OCI-LY1 (cell line): Measurements from ENCODE around the gene ELL.

Experiments used
- H2AFZ ChIP-seq: fragments of 200-600 bp; sonication (generic), shearing (Covaris generic); 2 replicates; pipeline ENCODE4 v1.6.0; 2014; ENCODE audit warnings: antibody characterized with exemption, mild to moderate bottlenecking, low read length
- H3F3A ChIP-seq: fragments of 200-600 bp; sonication (generic), shearing (Covaris generic); 2 replicates; pipeline ENCODE4 v1.6.0; 2014; ENCODE audit warnings: mild to moderate bottlenecking, antibody characterized with exemption, low read length, moderate library complexity; ENCODE audit not compliant: insufficient read depth
- H3K27ac ChIP-seq: fragments of 200-600 bp; sonication (generic); 2 replicates; pipeline ENCODE4 v1.5.1; 2014; ENCODE audit warnings: low read length, mixed run types, mild to moderate bottlenecking, low read depth; ENCODE audit not compliant: poor library complexity, severe bottlenecking
- H3K27me3 ChIP-seq: fragments of 200-600 bp; sonication (generic); 2 replicates; pipeline ENCODE4 v1.6.0; 2014; ENCODE audit warnings: antibody characterized with exemption, mild to moderate bottlenecking, low read length, moderate library complexity; ENCODE audit not compliant: insufficient read depth
- H3K36me3 ChIP-seq: fragments of 200-600 bp; sonication (generic); 2 replicates; pipeline ENCODE4 v1.6.1; 2014; ENCODE audit warnings: mild to moderate bottlenecking, antibody characterized with exemption, low read length, moderate library complexity, mixed read lengths; ENCODE audit not compliant: insufficient read depth
- H3K4me1 ChIP-seq: fragments of 200-600 bp; sonication (generic); 2 replicates; pipeline ENCODE4 v1.5.1; 2014; ENCODE audit warnings: mild to moderate bottlenecking, low read length, moderate library complexity; ENCODE audit not compliant: insufficient read depth, severe bottlenecking
- H3K4me2 ChIP-seq: fragments of 200-600 bp; sonication (generic), shearing (Covaris generic); 2 replicates; pipeline ENCODE4 v1.6.1; 2014; ENCODE audit warnings: low read length
- H3K4me3 ChIP-seq: fragments of 200-600 bp; sonication (generic); 2 replicates; pipeline ENCODE4 v1.5.1; 2014; ENCODE audit warnings: low read length, low read depth, mild to moderate bottlenecking, mixed read lengths; ENCODE audit not compliant: poor library complexity, severe bottlenecking
- H3K79me2 ChIP-seq: fragments of 200-600 bp; shearing (Covaris generic); 2 replicates; pipeline ENCODE4 v1.6.1; 2016; ENCODE audit warnings: mixed run types, low read length, mixed read lengths; ENCODE audit not compliant: insufficient read depth
- H3K9ac ChIP-seq: fragments of 200-600 bp; sonication (generic), shearing (Covaris generic); 2 replicates; pipeline ENCODE4 v1.6.1; 2014; ENCODE audit warnings: mild to moderate bottlenecking, low read length, mixed read lengths
- H3K9me2 ChIP-seq: fragments of 200-600 bp; sonication (generic), shearing (Covaris generic); 2 replicates; pipeline ENCODE4 v1.6.1; 2014; ENCODE audit warnings: low read depth, mild to moderate bottlenecking, low read length, mixed read lengths
- H3K9me3 ChIP-seq: fragments of 200-600 bp; shearing (Covaris generic); 2 replicates; pipeline ENCODE4 v1.6.1; 2014; ENCODE audit warnings: low read length, mixed read lengths
- H4K20me1 ChIP-seq: fragments of 200-600 bp; sonication (generic), shearing (Covaris generic); 2 replicates; pipeline ENCODE4 v1.6.0; 2016; ENCODE audit warnings: mild to moderate bottlenecking, low read length; ENCODE audit not compliant: insufficient read depth
- CTCF ChIP-seq: fragments of 200-600 bp; sonication (generic), shearing (Covaris generic); IDR thresholded peaks from 2 replicates; pipeline ENCODE4 v1.5.1; 2017; ENCODE audit warnings: mild to moderate bottlenecking, antibody characterized with exemption, low read length, moderate library complexity, mixed read lengths
- EZH2 ChIP-seq: fragments of 200-600 bp; sonication (generic), shearing (Covaris generic); IDR thresholded peaks from 2 replicates; pipeline ENCODE4 v1.8.0; 2017; ENCODE audit warnings: borderline replicate concordance, mixed run types, mild to moderate bottlenecking, antibody characterized with exemption, low read length, moderate library complexity, mixed read lengths

Gene ELL

GRCh38 chr19:18393836-18394235 lies 128.0 kb downstream of the ELL start:
- H3K9ac ChIP-seq = no peak overlapping the region
- no peaks in the 10 kb centered on the region for H3K9me3 ChIP-seq
- no peaks in the 10 kb centered on the region for H4K20me1 ChIP-seq
- no peaks in the 10 kb centered on the region for H3K9me2 ChIP-seq
- H3K4me2 ChIP-seq = no peak overlapping the region; the same call in 1 of the 2 replicates
- no peak overlapping the region for H2AFZ ChIP-seq
- no peaks in the 10 kb centered on the region for H3K36me3 ChIP-seq
- TF ChIP-seq EZH2 (no peak), CTCF (no peak)
- peaks cover 28% of the 10 kb centered on the region for H3K4me1 ChIP-seq
- H3K79me2 ChIP-seq = no peaks in the 10 kb centered on the region
- H3K27ac ChIP-seq = no peak overlapping the region
- H3K4me3 ChIP-seq = no peak overlapping the region
- no peaks in the 10 kb centered on the region for H3F3A ChIP-seq
- H3K27me3 ChIP-seq = peaks cover 20% of the 10 kb centered on the region; the same call in 1 of the 2 replicates

GRCh38 chr19:18392926-18393325 lies 128.9 kb downstream of the ELL start:
- Histone ChIP-seq H3F3A (no peaks in the 10 kb centered on the region), H4K20me1 (no peaks in the 10 kb centered on the region), H3K9me3 (no peaks in the 10 kb centered on the region), H3K9ac (no peak overlapping the region), H3K4me1 (peaks cover 35% of the 10 kb centered on the region), H3K9me2 (no peaks in the 10 kb centered on the region), H3K4me3 (no peak overlapping the region), H3K27ac (no peak overlapping the region), H3K4me2 (no peak overlapping the region), H3K36me3 (no peaks in the 10 kb centered on the region), H2AFZ (no peak overlapping the region), H3K27me3 (peaks cover 20% of the 10 kb centered on the region; the same call in 1 of the 2 replicates), H3K79me2 (no peaks in the 10 kb centered on the region)
- TF ChIP-seq CTCF = no peak
- no peak for TF ChIP-seq EZH2
